Measurements from ENCODE around the gene CCNE1. TPM values are rescaled to one million over a fixed set of nuclear protein-coding genes. Genes with fewer than 3 reads are reported as not detected.
A peak's percentile ranks its signal among the peaks of the same experiment; 100 is the strongest.

Gene CCNE1
- total and polyA plus RNA-seq, 9 of the 15 experiments (the other 6 are each of a cell fraction or from before 2014, with no cell fraction given), result 6.2 to 41.0 (median 31.6) TPM

DNA sequence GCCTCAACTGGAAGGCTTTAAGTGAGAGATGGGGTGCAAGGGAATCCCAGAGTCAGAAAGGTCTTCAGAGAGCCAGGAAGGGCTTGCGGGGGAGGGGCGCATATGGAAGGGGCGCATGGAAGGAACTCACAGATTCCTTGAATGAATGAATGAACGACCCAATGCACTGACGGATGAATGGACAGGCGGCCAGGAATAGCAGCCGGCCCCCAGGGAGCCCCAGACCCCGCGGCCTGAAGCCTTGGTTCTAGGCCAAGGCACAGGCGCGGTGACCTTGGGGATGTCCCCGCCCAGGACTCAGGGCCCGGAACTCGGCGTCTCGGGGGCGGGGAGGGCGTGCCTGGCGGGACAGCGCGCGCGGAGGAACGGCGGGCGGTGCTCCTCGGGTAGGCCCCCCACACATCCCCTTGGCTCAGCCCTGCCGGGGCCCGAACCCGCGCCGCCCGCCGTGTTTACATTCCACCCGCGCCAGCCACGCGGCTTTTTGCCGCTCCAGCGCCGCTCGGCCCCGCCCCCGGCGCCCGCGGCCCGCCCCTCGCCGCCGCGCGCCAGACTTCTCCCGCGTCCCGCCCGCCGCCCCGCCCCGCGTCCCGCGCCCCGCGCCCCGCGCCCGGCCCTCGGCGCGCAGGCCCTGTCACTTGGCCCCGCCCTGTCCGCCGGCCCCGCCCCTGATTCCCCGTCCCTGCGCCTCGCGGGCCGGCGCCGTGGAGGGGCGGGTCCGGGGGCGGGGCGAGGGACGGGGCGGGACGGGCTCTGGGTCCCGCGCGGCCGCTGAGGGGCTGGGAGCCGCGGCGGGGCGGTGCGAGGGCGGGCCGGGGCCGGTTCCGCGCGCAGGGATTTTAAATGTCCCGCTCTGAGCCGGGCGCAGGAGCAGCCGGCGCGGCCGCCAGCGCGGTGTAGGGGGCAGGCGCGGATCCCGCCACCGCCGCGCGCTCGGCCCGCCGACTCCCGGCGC is at the start of gene CCNE1 (continued):
- TF ChIP-seq TAF15 (IDR thresholded peaks at IDR 0.05; ENCODE audit: low read depth, low read length), result no peak
- peak; percentile 46; the same call in 1 of the 2 replicates for TF ChIP-seq KLF13 (tag; IDR thresholded peaks at IDR 0.05; ENCODE audit: borderline replicate concordance, low read depth)
- TF ChIP-seq ZNF696 (CRISPR knock-in tag; conservative IDR thresholded peaks at IDR 0.05), result no peak
- TF ChIP-seq, protein P1, sequence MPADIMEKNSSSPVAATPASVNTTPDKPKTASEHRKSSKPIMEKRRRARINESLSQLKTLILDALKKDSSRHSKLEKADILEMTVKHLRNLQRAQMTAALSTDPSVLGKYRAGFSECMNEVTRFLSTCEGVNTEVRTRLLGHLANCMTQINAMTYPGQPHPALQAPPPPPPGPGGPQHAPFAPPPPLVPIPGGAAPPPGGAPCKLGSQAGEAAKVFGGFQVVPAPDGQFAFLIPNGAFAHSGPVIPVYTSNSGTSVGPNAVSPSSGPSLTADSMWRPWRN (IDR thresholded peaks at IDR 0.05; ENCODE audit: low read depth), result no peak
- TF ChIP-seq SETDB1 (IDR thresholded peaks at IDR 0.05; ENCODE audit: low read length), result no peak
- no peak for TF ChIP-seq ZNF75A (CRISPR knock-in tag; IDR thresholded peaks at IDR 0.05)
- no peak for TF ChIP-seq FOXK1 (CRISPR knock-in tag; IDR thresholded peaks at IDR 0.05; ENCODE audit: borderline replicate concordance)
- no peak for TF ChIP-seq RUNX1 (IDR thresholded peaks at IDR 0.05; ENCODE audit: low read depth)
- TF ChIP-seq, protein P2, sequence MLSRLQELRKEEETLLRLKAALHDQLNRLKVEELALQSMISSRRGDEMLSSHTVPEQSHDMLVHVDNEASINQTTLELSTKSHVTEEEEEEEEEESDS (CRISPR knock-in tag; IDR thresholded peaks at IDR 0.05), result no peak
- no peak for TF ChIP-seq MCM2 (IDR thresholded peaks at IDR 0.05; ENCODE audit: low read depth)
- TF ChIP-seq, protein P3, sequence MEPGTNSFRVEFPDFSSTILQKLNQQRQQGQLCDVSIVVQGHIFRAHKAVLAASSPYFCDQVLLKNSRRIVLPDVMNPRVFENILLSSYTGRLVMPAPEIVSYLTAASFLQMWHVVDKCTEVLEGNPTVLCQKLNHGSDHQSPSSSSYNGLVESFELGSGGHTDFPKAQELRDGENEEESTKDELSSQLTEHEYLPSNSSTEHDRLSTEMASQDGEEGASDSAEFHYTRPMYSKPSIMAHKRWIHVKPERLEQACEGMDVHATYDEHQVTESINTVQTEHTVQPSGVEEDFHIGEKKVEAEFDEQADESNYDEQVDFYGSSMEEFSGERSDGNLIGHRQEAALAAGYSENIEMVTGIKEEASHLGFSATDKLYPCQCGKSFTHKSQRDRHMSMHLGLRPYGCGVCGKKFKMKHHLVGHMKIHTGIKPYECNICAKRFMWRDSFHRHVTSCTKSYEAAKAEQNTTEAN (CRISPR knock-in tag; IDR thresholded peaks at IDR 0.05), result no peak
- TF ChIP-seq, protein P4, sequence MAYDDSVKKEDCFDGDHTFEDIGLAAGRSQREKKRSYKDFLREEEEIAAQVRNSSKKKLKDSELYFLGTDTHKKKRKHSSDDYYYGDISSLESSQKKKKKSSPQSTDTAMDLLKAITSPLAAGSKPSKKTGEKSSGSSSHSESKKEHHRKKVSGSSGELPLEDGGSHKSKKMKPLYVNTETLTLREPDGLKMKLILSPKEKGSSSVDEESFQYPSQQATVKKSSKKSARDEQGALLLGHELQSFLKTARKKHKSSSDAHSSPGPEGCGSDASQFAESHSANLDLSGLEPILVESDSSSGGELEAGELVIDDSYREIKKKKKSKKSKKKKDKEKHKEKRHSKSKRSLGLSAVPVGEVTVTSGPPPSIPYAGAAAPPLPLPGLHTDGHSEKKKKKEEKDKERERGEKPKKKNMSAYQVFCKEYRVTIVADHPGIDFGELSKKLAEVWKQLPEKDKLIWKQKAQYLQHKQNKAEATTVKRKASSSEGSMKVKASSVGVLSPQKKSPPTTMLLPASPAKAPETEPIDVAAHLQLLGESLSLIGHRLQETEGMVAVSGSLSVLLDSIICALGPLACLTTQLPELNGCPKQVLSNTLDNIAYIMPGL (CRISPR knock-in tag; IDR thresholded peaks at IDR 0.05), result no peak
- no peak for TF ChIP-seq ZNF717 (CRISPR knock-in tag; IDR thresholded peaks at IDR 0.05)
- no peak for TF ChIP-seq POLR3A (IDR thresholded peaks at IDR 0.05; ENCODE audit: borderline replicate concordance, extremely low read depth, insufficient read depth, insufficient read length)
- TF ChIP-seq ATF7 (IDR thresholded peaks at IDR 0.05), result peak; percentile 60; the same call in 1 of the 2 replicates
- TF ChIP-seq, protein P5, sequence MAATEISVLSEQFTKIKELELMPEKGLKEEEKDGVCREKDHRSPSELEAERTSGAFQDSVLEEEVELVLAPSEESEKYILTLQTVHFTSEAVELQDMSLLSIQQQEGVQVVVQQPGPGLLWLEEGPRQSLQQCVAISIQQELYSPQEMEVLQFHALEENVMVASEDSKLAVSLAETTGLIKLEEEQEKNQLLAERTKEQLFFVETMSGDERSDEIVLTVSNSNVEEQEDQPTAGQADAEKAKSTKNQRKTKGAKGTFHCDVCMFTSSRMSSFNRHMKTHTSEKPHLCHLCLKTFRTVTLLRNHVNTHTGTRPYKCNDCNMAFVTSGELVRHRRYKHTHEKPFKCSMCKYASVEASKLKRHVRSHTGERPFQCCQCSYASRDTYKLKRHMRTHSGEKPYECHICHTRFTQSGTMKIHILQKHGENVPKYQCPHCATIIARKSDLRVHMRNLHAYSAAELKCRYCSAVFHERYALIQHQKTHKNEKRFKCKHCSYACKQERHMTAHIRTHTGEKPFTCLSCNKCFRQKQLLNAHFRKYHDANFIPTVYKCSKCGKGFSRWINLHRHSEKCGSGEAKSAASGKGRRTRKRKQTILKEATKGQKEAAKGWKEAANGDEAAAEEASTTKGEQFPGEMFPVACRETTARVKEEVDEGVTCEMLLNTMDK (IDR thresholded peaks at IDR 0.05; ENCODE audit: borderline replicate concordance, insufficient read depth, low read depth, low read length, poor library complexity, severe bottlenecking), result no peak
- TF ChIP-seq NFIX (CRISPR knock-in tag; IDR thresholded peaks at IDR 0.05; ENCODE audit: low read depth), result no peak
- TF ChIP-seq RB1 (IDR thresholded peaks at IDR 0.05; ENCODE audit: low read depth), result peak; percentile 80; the same call in 1 of the 2 replicates
- TF ChIP-seq RNF2 (IDR thresholded peaks at IDR 0.05), result no peak
- TF ChIP-seq DMBX1 (CRISPR knock-in tag; IDR thresholded peaks at IDR 0.05; ENCODE audit: borderline replicate concordance), result no peak
- TF ChIP-seq GABPB2 (CRISPR knock-in tag; conservative IDR thresholded peaks at IDR 0.05), result no peak
- TF ChIP-seq LEF1 (IDR thresholded peaks at IDR 0.05), result no peak
- no peak for TF ChIP-seq SRSF9 (IDR thresholded peaks at IDR 0.05; ENCODE audit: borderline replicate concordance, low read depth, low read length)
